HepG2 (cell line): ENCODE measurements around the gene KCNK7. TPM values are rescaled to one million over a fixed set of nuclear protein-coding genes. Genes with fewer than 3 reads are reported as not detected.

Experiments
- ARID2 ChIP-seq: sonication (generic); formaldehyde crosslinking; IDR thresholded peaks from 2 replicates; pipeline ENCODE4 v1.8.1; 2022; ENCODE audit warnings: mild to moderate bottlenecking, missing genetic modification reagents, borderline replicate concordance
- CEBPG ChIP-seq: IDR thresholded peaks from 2 replicates; pipeline ENCODE4 v1.6.1; 2016
- ESRRA ChIP-seq: sonication (generic); formaldehyde crosslinking; IDR thresholded peaks from 2 replicates; pipeline ENCODE4 v1.5.1; 2020; ENCODE audit warnings: mild to moderate bottlenecking, low read depth, missing genetic modification reagents
- FIP1L1 ChIP-seq: fragments of 200-400 bp; formaldehyde crosslinking; IDR thresholded peaks from 2 replicates; pipeline ENCODE4 v1.6.1; 2018; ENCODE audit warnings: low read depth, mild to moderate bottlenecking, low read length, moderate library complexity, borderline replicate concordance; ENCODE audit not compliant: insufficient read depth
- KLF11 ChIP-seq: IDR thresholded peaks from 2 replicates; pipeline ENCODE4 v1.6.1; 2016; ENCODE audit warnings: missing compliant biosample characterization
- KLF6 ChIP-seq: IDR thresholded peaks from 2 replicates; pipeline ENCODE4 v1.8.0; 2016; ENCODE audit warnings: missing biosample characterization, missing genetic modification reagents
- MIER3 ChIP-seq: IDR thresholded peaks from 2 replicates; pipeline ENCODE4 v1.6.1; 2016; ENCODE audit warnings: missing compliant biosample characterization, borderline replicate concordance
- RFX5 ChIP-seq: IDR thresholded peaks from 2 replicates; pipeline ENCODE4 v1.6.1; 2011; ENCODE audit warnings: low read depth, low read length, improper control_type of control experiment
- SALL2 ChIP-seq: sonication (generic); formaldehyde crosslinking; IDR thresholded peaks from 2 replicates; pipeline ENCODE4 v1.8.1; 2023; ENCODE audit warnings: mild to moderate bottlenecking, missing genetic modification reagents, inconsistent platforms
- SNAPC2 ChIP-seq: sonication (generic); formaldehyde crosslinking; IDR thresholded peaks from 2 replicates; pipeline ENCODE4 v1.8.1; 2022; ENCODE audit warnings: mild to moderate bottlenecking, missing genetic modification reagents
- TGIF2 ChIP-seq: IDR thresholded peaks from 2 replicates; pipeline ENCODE4 v1.6.1; 2016; ENCODE audit warnings: control low read depth, missing compliant biosample characterization
- THAP8 ChIP-seq: sonication (generic); formaldehyde crosslinking; IDR thresholded peaks from 2 replicates; pipeline ENCODE4 v1.5.1; 2020; ENCODE audit warnings: missing genetic modification reagents, mild to moderate bottlenecking, borderline replicate concordance
- ZBTB34 ChIP-seq: sonication (generic); formaldehyde crosslinking; IDR thresholded peaks from 2 replicates; pipeline ENCODE4 v1.8.0; 2022; ENCODE audit warnings: mild to moderate bottlenecking, missing genetic modification reagents
- ZBTB7B ChIP-seq: sonication (generic); formaldehyde crosslinking; IDR thresholded peaks from 2 replicates; pipeline ENCODE4 v1.4.0; 2020; ENCODE audit warnings: missing genetic modification reagents
- ZNF124 ChIP-seq: sonication (generic); formaldehyde crosslinking; IDR thresholded peaks from 2 replicates; pipeline ENCODE4 v1.4.0; 2020; ENCODE audit warnings: missing genetic modification reagents
- ZNF274 ChIP-seq: sonication (generic); formaldehyde crosslinking; IDR thresholded peaks from 2 replicates; pipeline ENCODE4 v1.5.1; 2020; ENCODE audit warnings: mild to moderate bottlenecking, missing genetic modification reagents
- ZNF282 ChIP-seq: fragments of 450-650 bp; IDR thresholded peaks from 2 replicates; pipeline ENCODE4 v1.6.1; 2018; ENCODE audit not compliant: partially characterized antibody
- ZNF343 ChIP-seq: sonication (generic); formaldehyde crosslinking; IDR thresholded peaks from 2 replicates; pipeline ENCODE4 v1.4.0; 2020; ENCODE audit warnings: mild to moderate bottlenecking, missing genetic modification reagents
- ZNF496 ChIP-seq: sonication (generic); formaldehyde crosslinking; IDR thresholded peaks from 2 replicates; pipeline ENCODE4 v1.8.1; 2023; ENCODE audit warnings: mild to moderate bottlenecking, moderate library complexity, missing genetic modification reagents; ENCODE audit not compliant: insufficient replicate concordance
- polyA plus RNA-seq, 8 experiments: library from polyadenylated mRNA; depleted of rRNA in 3 of 8; stranded (reverse) in 7 of 8; unstranded in 1 of 8; fragments of >200 nt; fragmentation: Illumina TruSeq in 4 of 8; extraction: Trizol in 4 of 8; gene quantifications; 2 replicates each; pipeline versions ENCODE4 v1.2.1 to v1.2.3, GENCODE V29; 2011 to 2016; ENCODE audit warnings: low read depth in 4 of 8, missing spikeins in 1 of 8, mixed read lengths in 1 of 8; ENCODE audit not compliant: insufficient read depth in 1 of 8
- total RNA-seq, 5 experiments: library from RNA; depleted of rRNA; stranded (reverse); fragments of >200 nt; fragmentation: Illumina TruSeq; extraction: Trizol; gene quantifications; 2 replicates each; pipeline ENCODE4 v1.2.3, GENCODE V29; 2016; ENCODE audit warnings: low read depth in 1 of 5
- TF ChIP-seq, protein P1 (sequence below), 2 experiments: sonication (generic) in 1 of 2; formaldehyde crosslinking in 1 of 2; IDR thresholded peaks; 2 replicates each; pipeline versions ENCODE4 v1.6.1 to v1.9.0; 2014 to 2022; ENCODE audit warnings: antibody characterized with exemption in 1 of 2, borderline replicate concordance in 1 of 2, inconsistent platforms in 1 of 2, low read depth in 1 of 2, missing genetic modification reagents in 1 of 2
- TF ChIP-seq, protein P2 (sequence below): sonication (generic); formaldehyde crosslinking; IDR thresholded peaks from 2 replicates; pipeline ENCODE4 v1.4.0; 2020; ENCODE audit warnings: missing genetic modification reagents

The KCNK7 gene
- total and polyA plus RNA-seq, 2 of the 13 experiments (the other 11 are each of a cell fraction or from before 2014, with no cell fraction given), result 0.11 TPM; not detected in 1

DNA sequence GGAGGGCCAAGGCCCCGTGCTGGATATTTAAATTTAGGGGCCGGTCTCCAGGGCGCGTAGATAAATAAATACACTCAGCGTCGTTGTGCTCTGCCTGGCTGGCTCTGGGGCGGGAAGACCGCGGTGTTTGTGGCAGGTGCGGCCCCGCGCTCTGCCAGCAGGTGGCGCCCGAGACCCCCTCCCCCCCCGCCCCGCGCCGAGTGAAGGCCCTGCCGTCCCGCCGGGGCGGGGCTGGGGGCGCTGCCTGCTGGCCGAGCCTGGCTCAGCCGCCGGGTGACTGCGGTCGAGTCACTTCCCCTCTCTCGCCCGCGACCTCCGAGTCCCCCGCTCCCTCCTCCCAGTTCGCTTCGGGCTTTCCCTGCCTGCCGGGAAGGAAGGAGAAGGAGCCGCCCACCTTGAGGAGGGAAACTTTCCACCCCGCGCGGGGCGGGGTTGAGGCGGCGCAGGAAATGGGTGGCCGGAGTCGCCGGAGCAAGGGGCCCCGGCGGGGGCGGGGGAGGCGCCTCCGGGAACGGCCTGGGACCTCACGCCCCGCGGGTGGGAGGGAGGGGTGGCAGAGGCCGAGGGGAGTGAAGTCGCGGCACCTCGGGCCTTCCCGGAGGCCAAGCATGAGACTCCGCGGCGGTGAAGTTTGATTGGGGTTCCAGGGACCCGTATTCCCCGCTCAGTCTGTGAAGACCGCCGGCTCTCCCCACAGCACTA, 21.3 kb downstream of the KCNK7 start (continued):
- no peak for TF ChIP-seq ZNF496 (CRISPR knock-in tag)
- no peak for TF ChIP-seq RFX5
- TF ChIP-seq, protein P1, sequence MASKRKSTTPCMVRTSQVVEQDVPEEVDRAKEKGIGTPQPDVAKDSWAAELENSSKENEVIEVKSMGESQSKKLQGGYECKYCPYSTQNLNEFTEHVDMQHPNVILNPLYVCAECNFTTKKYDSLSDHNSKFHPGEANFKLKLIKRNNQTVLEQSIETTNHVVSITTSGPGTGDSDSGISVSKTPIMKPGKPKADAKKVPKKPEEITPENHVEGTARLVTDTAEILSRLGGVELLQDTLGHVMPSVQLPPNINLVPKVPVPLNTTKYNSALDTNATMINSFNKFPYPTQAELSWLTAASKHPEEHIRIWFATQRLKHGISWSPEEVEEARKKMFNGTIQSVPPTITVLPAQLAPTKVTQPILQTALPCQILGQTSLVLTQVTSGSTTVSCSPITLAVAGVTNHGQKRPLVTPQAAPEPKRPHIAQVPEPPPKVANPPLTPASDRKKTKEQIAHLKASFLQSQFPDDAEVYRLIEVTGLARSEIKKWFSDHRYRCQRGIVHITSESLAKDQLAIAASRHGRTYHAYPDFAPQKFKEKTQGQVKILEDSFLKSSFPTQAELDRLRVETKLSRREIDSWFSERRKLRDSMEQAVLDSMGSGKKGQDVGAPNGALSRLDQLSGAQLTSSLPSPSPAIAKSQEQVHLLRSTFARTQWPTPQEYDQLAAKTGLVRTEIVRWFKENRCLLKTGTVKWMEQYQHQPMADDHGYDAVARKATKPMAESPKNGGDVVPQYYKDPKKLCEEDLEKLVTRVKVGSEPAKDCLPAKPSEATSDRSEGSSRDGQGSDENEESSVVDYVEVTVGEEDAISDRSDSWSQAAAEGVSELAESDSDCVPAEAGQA (IDR thresholded peaks at IDR 0.05; ENCODE audit: low read depth), result no peak
- TF ChIP-seq, protein P1 (CRISPR knock-in tag; IDR thresholded peaks at IDR 0.05; ENCODE audit: borderline replicate concordance), result no peak
- peak; percentile 55; the same call in 1 of the 2 replicates for TF ChIP-seq SALL2 (CRISPR knock-in tag)
- no peak for TF ChIP-seq ARID2 (CRISPR knock-in tag)
- no peak for TF ChIP-seq SNAPC2
- TF ChIP-seq ZBTB34, result no peak
- no peak for TF ChIP-seq FIP1L1
- TF ChIP-seq ZNF343 (CRISPR knock-in tag), result no peak
- TF ChIP-seq TGIF2, result no peak
- TF ChIP-seq ZNF282, result no peak
- TF ChIP-seq ZNF124, result no peak
- TF ChIP-seq KLF11 (CRISPR knock-in tag), result no peak
- no peak for TF ChIP-seq KLF6 (CRISPR knock-in tag)
- TF ChIP-seq MIER3, result no peak
- TF ChIP-seq ZBTB7B (CRISPR knock-in tag), result peak; percentile 18; the same call in 1 of the 2 replicates
- no peak for TF ChIP-seq THAP8 (CRISPR knock-in tag)
- TF ChIP-seq CEBPG (CRISPR knock-in tag), result no peak
- no peak for TF ChIP-seq ZNF274 (CRISPR knock-in tag)
- TF ChIP-seq, protein P2, sequence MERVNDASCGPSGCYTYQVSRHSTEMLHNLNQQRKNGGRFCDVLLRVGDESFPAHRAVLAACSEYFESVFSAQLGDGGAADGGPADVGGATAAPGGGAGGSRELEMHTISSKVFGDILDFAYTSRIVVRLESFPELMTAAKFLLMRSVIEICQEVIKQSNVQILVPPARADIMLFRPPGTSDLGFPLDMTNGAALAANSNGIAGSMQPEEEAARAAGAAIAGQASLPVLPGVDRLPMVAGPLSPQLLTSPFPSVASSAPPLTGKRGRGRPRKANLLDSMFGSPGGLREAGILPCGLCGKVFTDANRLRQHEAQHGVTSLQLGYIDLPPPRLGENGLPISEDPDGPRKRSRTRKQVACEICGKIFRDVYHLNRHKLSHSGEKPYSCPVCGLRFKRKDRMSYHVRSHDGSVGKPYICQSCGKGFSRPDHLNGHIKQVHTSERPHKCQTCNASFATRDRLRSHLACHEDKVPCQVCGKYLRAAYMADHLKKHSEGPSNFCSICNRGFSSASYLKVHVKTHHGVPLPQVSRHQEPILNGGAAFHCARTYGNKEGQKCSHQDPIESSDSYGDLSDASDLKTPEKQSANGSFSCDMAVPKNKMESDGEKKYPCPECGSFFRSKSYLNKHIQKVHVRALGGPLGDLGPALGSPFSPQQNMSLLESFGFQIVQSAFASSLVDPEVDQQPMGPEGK, result peak; percentile 77
- no peak for TF ChIP-seq ESRRA (CRISPR knock-in tag)
